Panc1 (cell line): ENCODE results near the gene NEU1. TPM values are rescaled to one million over a fixed set of nuclear protein-coding genes. Genes with fewer than 3 reads are reported as not detected.
"Not testable (repeated sequence)": the region's sequence is repeated elsewhere in the genome, so short reads cannot be mapped to it uniquely, and the experiment has no call there.

Experiments
- ATAC-seq: fragments of 200-7000 bp; cut with Tn5 transposase; 2 replicates; pipeline ENCODE4 v1.9.1; 2020; ENCODE audit warnings: mild to moderate bottlenecking, moderate library complexity
- BruUV-seq: library from RNA; stranded (reverse); fragments of 400-500 nt; replicated peaks from 2 replicates; lab custom pipeline; 2021; lab: Mats Ljungman, UMichigan
- CTCF ChIA-PET: fragments of 300-600 bp; sonication (Branson Sonifier 250); formaldehyde crosslinking; loops from one replicate; lab custom pipeline; 2022; ENCODE audit warnings: antibody characterized with exemption; lab: Charles Lee
- POLR2A ChIA-PET: fragments of 300-600 bp; sonication (Branson Sonifier 250); formaldehyde crosslinking; loops from one replicate; lab custom pipeline; 2022; ENCODE audit warnings: antibody characterized with exemption; lab: Charles Lee
- DNase-seq: peaks from one replicate; pipeline ENCODE4 v3.0.0-alpha.2; 2010; ENCODE audit warnings: low read depth, low spot score
- H3K27ac ChIP-seq: 2 replicates; pipeline ENCODE4 v1.5.1; 2011; ENCODE audit warnings: mild to moderate bottlenecking, low read length, inconsistent platforms
- H3K27me3 ChIP-seq: fragments of 200-500 bp; sonication (Bioruptor generic); 2 replicates; pipeline ENCODE4 v1.6.0; 2014; ENCODE audit warnings: low read length, inconsistent platforms; ENCODE audit not compliant: control insufficient read depth, insufficient read depth
- H3K36me3 ChIP-seq: fragments of 200-500 bp; sonication (Bioruptor generic); 2 replicates; pipeline ENCODE4 v1.5.1; 2014; ENCODE audit warnings: inconsistent platforms, mild to moderate bottlenecking, low read length, moderate library complexity; ENCODE audit not compliant: control insufficient read depth, insufficient read depth
- H3K4me1 ChIP-seq: 2 replicates; pipeline ENCODE4 v1.5.1; 2011; ENCODE audit warnings: inconsistent platforms, mild to moderate bottlenecking, low read length, moderate library complexity; ENCODE audit not compliant: control insufficient read depth, insufficient read depth
- H3K4me3 ChIP-seq, 2 experiments: 2 replicates each; pipeline ENCODE4 v1.5.1; 2011 to 2012; ENCODE audit warnings: low read depth in 2 of 2, low read length in 2 of 2, mild to moderate bottlenecking in 2 of 2, inconsistent platforms in 1 of 2, moderate library complexity in 1 of 2
- H3K9me3 ChIP-seq: fragments of 200-500 bp; sonication (Bioruptor generic); 2 replicates; pipeline ENCODE4 v1.5.1; 2014; ENCODE audit warnings: low read depth, mild to moderate bottlenecking, inconsistent platforms, low read length, moderate library complexity; ENCODE audit not compliant: control insufficient read depth, insufficient read depth
- POLR2AphosphoS5 ChIP-seq: IDR thresholded peaks from 2 replicates; pipeline ENCODE4 v1.6.1; 2012; ENCODE audit warnings: mild to moderate bottlenecking, low read depth, low read length, moderate library complexity
- SIN3A ChIP-seq: IDR thresholded peaks from 2 replicates; pipeline ENCODE4 v1.6.1; 2012; ENCODE audit warnings: low read depth, mild to moderate bottlenecking, low read length, moderate library complexity, borderline replicate concordance; ENCODE audit not compliant: insufficient read depth
- TCF7L2 ChIP-seq: IDR thresholded peaks from 2 replicates; pipeline ENCODE4 v1.6.1; 2011; ENCODE audit warnings: mild to moderate bottlenecking, low read depth, low read length, inconsistent platforms
- in situ Hi-C: cut with HindIII; loops from 2 replicates; pipeline ENCODE4 v1.10.0; 2016; ENCODE audit warnings: low sequenced_read_pairs, low pct_unique_long_range_greater_than_20kb
- intact Hi-C: fragments of 100-400 bp; cut with micrococcal nuclease; formaldehyde crosslinking; loops from one replicate; pipeline ENCODE4 v1.10.0; 2022; ENCODE audit not compliant: unreplicated experiment
- total RNA-seq: library from RNA; stranded (reverse); gene quantifications from one replicate; pipeline ENCODE4 v1.2.1, GENCODE V29; 2021; ENCODE audit not compliant: unreplicated experiment
- TF ChIP-seq, protein P1 (sequence below), 2 experiments: IDR thresholded peaks; 2 replicates each; pipeline ENCODE4 v1.6.1; 2011 to 2012; ENCODE audit warnings: low read depth in 2 of 2, control low read depth in 1 of 2, low read length in 1 of 2, mild to moderate bottlenecking in 1 of 2, moderate library complexity in 1 of 2; ENCODE audit not compliant: insufficient read depth in 1 of 2
- TF ChIP-seq, protein P2 (sequence below): fragments of 450-650 bp; IDR thresholded peaks from 2 replicates; pipeline ENCODE4 v1.5.1; 2017; ENCODE audit warnings: mild to moderate bottlenecking

Gene NEU1
- total RNA-seq, 1 experiment from 2014 or later, result 111 TPM

DNA sequence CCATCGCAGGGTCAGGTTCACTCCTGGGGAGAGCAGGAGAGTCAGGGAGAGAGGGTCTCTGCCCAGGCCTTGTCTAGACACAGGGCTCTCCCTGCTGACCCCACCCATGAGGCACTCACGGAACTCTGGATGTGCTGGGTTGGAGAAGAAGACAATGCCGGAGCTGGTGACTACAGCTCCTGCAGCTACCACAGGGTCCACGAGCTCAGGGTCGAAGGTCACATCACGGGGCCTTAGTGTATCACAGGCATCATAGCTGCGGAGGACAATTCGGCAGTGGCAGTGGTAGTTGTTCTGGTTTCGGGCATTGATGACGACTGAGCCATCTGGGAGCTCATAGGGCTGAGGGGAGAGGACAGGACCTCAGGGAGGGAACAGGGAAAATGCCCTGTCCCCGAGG lies 2.7 kb downstream of the NEU1 start:
- TF ChIP-seq, protein P1, sequence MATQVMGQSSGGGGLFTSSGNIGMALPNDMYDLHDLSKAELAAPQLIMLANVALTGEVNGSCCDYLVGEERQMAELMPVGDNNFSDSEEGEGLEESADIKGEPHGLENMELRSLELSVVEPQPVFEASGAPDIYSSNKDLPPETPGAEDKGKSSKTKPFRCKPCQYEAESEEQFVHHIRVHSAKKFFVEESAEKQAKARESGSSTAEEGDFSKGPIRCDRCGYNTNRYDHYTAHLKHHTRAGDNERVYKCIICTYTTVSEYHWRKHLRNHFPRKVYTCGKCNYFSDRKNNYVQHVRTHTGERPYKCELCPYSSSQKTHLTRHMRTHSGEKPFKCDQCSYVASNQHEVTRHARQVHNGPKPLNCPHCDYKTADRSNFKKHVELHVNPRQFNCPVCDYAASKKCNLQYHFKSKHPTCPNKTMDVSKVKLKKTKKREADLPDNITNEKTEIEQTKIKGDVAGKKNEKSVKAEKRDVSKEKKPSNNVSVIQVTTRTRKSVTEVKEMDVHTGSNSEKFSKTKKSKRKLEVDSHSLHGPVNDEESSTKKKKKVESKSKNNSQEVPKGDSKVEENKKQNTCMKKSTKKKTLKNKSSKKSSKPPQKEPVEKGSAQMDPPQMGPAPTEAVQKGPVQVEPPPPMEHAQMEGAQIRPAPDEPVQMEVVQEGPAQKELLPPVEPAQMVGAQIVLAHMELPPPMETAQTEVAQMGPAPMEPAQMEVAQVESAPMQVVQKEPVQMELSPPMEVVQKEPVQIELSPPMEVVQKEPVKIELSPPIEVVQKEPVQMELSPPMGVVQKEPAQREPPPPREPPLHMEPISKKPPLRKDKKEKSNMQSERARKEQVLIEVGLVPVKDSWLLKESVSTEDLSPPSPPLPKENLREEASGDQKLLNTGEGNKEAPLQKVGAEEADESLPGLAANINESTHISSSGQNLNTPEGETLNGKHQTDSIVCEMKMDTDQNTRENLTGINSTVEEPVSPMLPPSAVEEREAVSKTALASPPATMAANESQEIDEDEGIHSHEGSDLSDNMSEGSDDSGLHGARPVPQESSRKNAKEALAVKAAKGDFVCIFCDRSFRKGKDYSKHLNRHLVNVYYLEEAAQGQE (IDR thresholded peaks at IDR 0.05; ENCODE audit: insufficient read depth in 1 of 2, low read depth in 2 of 2, low read length in 1 of 2), result no peak
- TF ChIP-seq, protein P2, sequence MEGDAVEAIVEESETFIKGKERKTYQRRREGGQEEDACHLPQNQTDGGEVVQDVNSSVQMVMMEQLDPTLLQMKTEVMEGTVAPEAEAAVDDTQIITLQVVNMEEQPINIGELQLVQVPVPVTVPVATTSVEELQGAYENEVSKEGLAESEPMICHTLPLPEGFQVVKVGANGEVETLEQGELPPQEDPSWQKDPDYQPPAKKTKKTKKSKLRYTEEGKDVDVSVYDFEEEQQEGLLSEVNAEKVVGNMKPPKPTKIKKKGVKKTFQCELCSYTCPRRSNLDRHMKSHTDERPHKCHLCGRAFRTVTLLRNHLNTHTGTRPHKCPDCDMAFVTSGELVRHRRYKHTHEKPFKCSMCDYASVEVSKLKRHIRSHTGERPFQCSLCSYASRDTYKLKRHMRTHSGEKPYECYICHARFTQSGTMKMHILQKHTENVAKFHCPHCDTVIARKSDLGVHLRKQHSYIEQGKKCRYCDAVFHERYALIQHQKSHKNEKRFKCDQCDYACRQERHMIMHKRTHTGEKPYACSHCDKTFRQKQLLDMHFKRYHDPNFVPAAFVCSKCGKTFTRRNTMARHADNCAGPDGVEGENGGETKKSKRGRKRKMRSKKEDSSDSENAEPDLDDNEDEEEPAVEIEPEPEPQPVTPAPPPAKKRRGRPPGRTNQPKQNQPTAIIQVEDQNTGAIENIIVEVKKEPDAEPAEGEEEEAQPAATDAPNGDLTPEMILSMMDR, result no peak
- TF ChIP-seq POLR2AphosphoS5 (no peak), TCF7L2 (no peak), SIN3A (no peak)
- H3K9me3 ChIP-seq, result no peaks in the 10 kb centered on the region
- no TSS peak for BruUV-seq
- ChIA-PET POLR2A (no interaction called here), CTCF (no interaction called here)
- in situ Hi-C loops (no loop called here), intact Hi-C loops (no loop called here)
- H3K36me3 ChIP-seq, result no peaks in the 10 kb centered on the region; the same call in 1 of the 2 replicates
- DNase-seq (no peak), ATAC-seq (no peak)
- H3K27ac ChIP-seq, result no peak overlapping the region
- peaks cover 13% of the 10 kb centered on the region for H3K4me1 ChIP-seq
- no peaks in the 10 kb centered on the region for H3K27me3 ChIP-seq
- H3K4me3 ChIP-seq, result no peak overlapping the region

DNA sequence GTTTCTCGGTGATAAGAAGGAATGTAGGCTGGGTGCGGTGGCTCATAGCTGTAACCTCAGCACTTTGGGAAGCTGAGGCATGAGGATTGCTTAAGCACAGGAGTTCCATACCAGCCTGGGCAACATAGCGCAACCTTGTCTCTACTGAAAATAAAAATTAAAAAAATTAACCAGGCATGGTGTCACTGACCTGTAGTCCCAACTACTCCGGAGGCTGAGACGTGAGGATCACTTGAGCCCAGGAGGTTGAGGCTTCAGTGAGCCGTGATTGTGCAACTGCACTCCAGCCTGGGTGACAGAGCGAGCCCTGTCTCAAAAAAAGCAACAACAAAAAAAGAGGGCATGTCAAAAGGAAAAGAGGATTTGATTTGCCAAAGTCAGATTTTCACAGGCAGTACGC lies 3.9 kb downstream of the NEU1 start:
- H3K27me3 ChIP-seq, result no peaks in the 10 kb centered on the region
- H3K4me3 ChIP-seq, result no peak overlapping the region
- intact Hi-C loops (no loop called here), in situ Hi-C loops (no loop called here)
- TF ChIP-seq, protein P2, result no peak
- TF ChIP-seq TCF7L2 (no peak), SIN3A (no peak), POLR2AphosphoS5 (no peak)
- TF ChIP-seq, protein P1 (IDR thresholded peaks at IDR 0.05; ENCODE audit: insufficient read depth in 1 of 2, low read depth in 2 of 2, low read length in 1 of 2), result no peak
- no peaks in the 10 kb centered on the region; the same call in 1 of the 2 replicates for H3K36me3 ChIP-seq
- H3K4me1 ChIP-seq, result peaks cover 4% of the 10 kb centered on the region; the same call in 1 of the 2 replicates
- ChIA-PET POLR2A (no interaction called here), CTCF (interaction anchor here (0.6 kb wide), 1 partner anchor 60 kb away, joined by 10 read pairs; no protein-coding TSS in a partner anchor)
- H3K27ac ChIP-seq, result no peak overlapping the region
- H3K9me3 ChIP-seq, result no peaks in the 10 kb centered on the region
- ATAC-seq (no peak), DNase-seq (no peak)
- BruUV-seq, result no TSS peak

DNA sequence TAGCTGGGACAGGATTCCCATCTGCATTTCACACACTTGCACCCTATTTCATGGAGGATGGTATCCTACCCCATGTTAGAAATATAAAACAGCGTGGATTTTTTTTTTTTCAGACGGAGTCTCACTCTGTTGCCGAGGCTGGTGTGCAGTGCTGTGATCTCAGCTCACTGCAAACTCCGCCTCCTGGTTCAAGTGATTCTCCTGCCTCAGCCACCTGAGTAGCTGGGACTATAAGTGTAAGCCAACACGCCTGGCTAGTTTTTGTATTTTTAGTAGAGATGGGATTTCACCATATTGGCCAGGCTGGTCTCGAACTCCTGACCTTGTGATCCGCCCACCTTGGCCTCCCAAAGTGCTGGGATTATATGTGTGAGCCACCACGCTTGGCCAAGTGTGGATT lies 4.8 kb downstream of the NEU1 start:
- H3K4me1 ChIP-seq, H3K9me3 ChIP-seq, H3K27ac ChIP-seq, BruUV-seq, H3K36me3 ChIP-seq, CTCF ChIA-PET, intact Hi-C loops, in situ Hi-C loops, DNase-seq, H3K27me3 ChIP-seq, H3K4me3 ChIP-seq, ATAC-seq: not testable (repeated sequence)
- POLR2A ChIA-PET, result interaction anchor here (0.5 kb wide), 1 partner anchor 12 kb away, joined by 10 read pairs; no protein-coding TSS in a partner anchor
